Neural cell (in vitro differentiated cells): ENCODE measurements around the gene RAB27A. TPM values are rescaled to one million over a fixed set of nuclear protein-coding genes. Genes with fewer than 3 reads are reported as not detected.

Experiments used
- H2AFZ ChIP-seq: fragments of 200-600, 300-800 bp; sonication (generic), shearing (Covaris generic); 2 replicates; pipeline ENCODE4 v1.6.0; 2014; ENCODE audit warnings: low read depth, mild to moderate bottlenecking, antibody characterized with exemption, low read length, moderate library complexity
- H3F3A ChIP-seq: fragments of 200-600 bp; shearing (Covaris generic); 2 replicates; pipeline ENCODE4 v1.6.1; 2016; ENCODE audit warnings: mild to moderate bottlenecking, moderate library complexity, mixed read lengths, antibody characterized with exemption, low read length; ENCODE audit not compliant: insufficient read depth, poor library complexity, severe bottlenecking
- H3K27ac ChIP-seq: fragments of 200-600, 300-800 bp; sonication (generic), shearing (Covaris generic); 2 replicates; pipeline ENCODE4 v1.5.1; 2014; ENCODE audit warnings: mild to moderate bottlenecking, low read length, moderate library complexity
- H3K27me3 ChIP-seq: fragments of 300-800, 200-600 bp; sonication (generic), shearing (Covaris generic); 2 replicates; pipeline ENCODE4 v1.6.0; 2014; ENCODE audit warnings: mild to moderate bottlenecking, low read depth, low read length, moderate library complexity; ENCODE audit not compliant: insufficient read depth
- H3K36me3 ChIP-seq: fragments of 300-800, 200-600 bp; sonication (generic), shearing (Covaris generic); 2 replicates; pipeline ENCODE4 v1.5.1; 2014; ENCODE audit warnings: mild to moderate bottlenecking, antibody characterized with exemption, low read length, moderate library complexity; ENCODE audit not compliant: insufficient read depth
- H3K4me2 ChIP-seq: fragments of 300-800, 200-600 bp; sonication (generic), shearing (Covaris generic); 2 replicates; pipeline ENCODE4 v1.6.0; 2014; ENCODE audit warnings: mild to moderate bottlenecking, low read length
- H3K4me3 ChIP-seq: fragments of 300-800, 200-600 bp; sonication (generic), shearing (Covaris generic); 2 replicates; pipeline ENCODE4 v1.5.1; 2014; ENCODE audit warnings: mild to moderate bottlenecking, low read length, moderate library complexity
- H3K79me2 ChIP-seq: fragments of 200-600 bp; shearing (Covaris generic); replicated peaks from 2 replicates; pipeline ENCODE4 v1.6.0; 2014; ENCODE audit warnings: mild to moderate bottlenecking, low read length, moderate library complexity; ENCODE audit not compliant: insufficient read depth
- H3K9ac ChIP-seq: fragments of 300-800, 200-600 bp; sonication (generic), shearing (Covaris generic); 2 replicates; pipeline ENCODE4 v1.6.1; 2016; ENCODE audit warnings: mild to moderate bottlenecking, low read length, mixed read lengths
- H3K9me2 ChIP-seq: fragments of 200-600 bp; shearing (Covaris generic); 2 replicates; pipeline ENCODE4 v1.6.1; 2016; ENCODE audit warnings: mild to moderate bottlenecking, low read length, mixed read lengths; ENCODE audit not compliant: insufficient read depth
- H3K9me3 ChIP-seq: fragments of 200-600, 300-800 bp; sonication (generic), shearing (Covaris generic); 2 replicates; pipeline ENCODE4 v1.6.1; 2016; ENCODE audit warnings: mild to moderate bottlenecking, mixed run types, low read length, moderate library complexity, mixed read lengths
- H4K20me1 ChIP-seq: fragments of 200-600 bp; shearing (Covaris generic); 2 replicates; pipeline ENCODE4 v1.6.1; 2016; ENCODE audit warnings: mild to moderate bottlenecking, mixed run types; ENCODE audit not compliant: insufficient read depth
- EP300 ChIP-seq: fragments of 450-650 bp; conservative IDR thresholded peaks from 2 replicates; pipeline ENCODE4 v1.6.1; 2014; ENCODE audit warnings: antibody characterized with exemption, mild to moderate bottlenecking, moderate library complexity; ENCODE audit not compliant: poor library complexity, severe bottlenecking
- EZH2 ChIP-seq: fragments of 200-600, 300-800 bp; shearing (Covaris generic), sonication (generic); IDR thresholded peaks from 2 replicates; pipeline ENCODE4 v1.6.1; 2014; ENCODE audit warnings: antibody characterized with exemption, low read length, borderline replicate concordance, mild to moderate bottlenecking; ENCODE audit not compliant: insufficient read depth, poor library complexity, severe bottlenecking
- MXI1 ChIP-seq: fragments of 450-650 bp; conservative IDR thresholded peaks from 2 replicates; pipeline ENCODE4 v1.6.1; 2014; ENCODE audit warnings: antibody characterized with exemption, mild to moderate bottlenecking; ENCODE audit not compliant: poor library complexity, severe bottlenecking
- POLR2AphosphoS5 ChIP-seq: IDR thresholded peaks from 2 replicates; pipeline ENCODE4 v1.6.1; 2012
- RAD21 ChIP-seq: fragments of 450-650 bp; conservative IDR thresholded peaks from 2 replicates; pipeline ENCODE4 v1.6.1; 2014; ENCODE audit warnings: antibody characterized with exemption, mild to moderate bottlenecking, moderate library complexity
- REST ChIP-seq: IDR thresholded peaks from 2 replicates; pipeline ENCODE4 v1.6.1; 2012; ENCODE audit warnings: borderline replicate concordance
- SMC3 ChIP-seq: fragments of 450-650 bp; conservative IDR thresholded peaks from 2 replicates; pipeline ENCODE4 v1.6.1; 2014; ENCODE audit warnings: antibody characterized with exemption, mild to moderate bottlenecking, moderate library complexity; ENCODE audit not compliant: poor library complexity
- TAF1 ChIP-seq: IDR thresholded peaks from 2 replicates; pipeline ENCODE4 v1.6.1; 2012; ENCODE audit warnings: low read depth
- polyA plus RNA-seq: library from polyadenylated mRNA; depleted of rRNA; stranded (reverse); fragments of >200 nt; gene quantifications from 2 replicates; pipeline ENCODE4 v1.2.3, GENCODE V29; 2014
- TF ChIP-seq, protein P1 (sequence below): fragments of 450-650 bp; IDR thresholded peaks from 2 replicates; pipeline ENCODE4 v1.5.1; 2014; ENCODE audit warnings: antibody characterized with exemption, mild to moderate bottlenecking, moderate library complexity; ENCODE audit not compliant: poor library complexity, severe bottlenecking

RAB27A gene
- polyA plus RNA-seq, 1 donor from 2014 or later = 3.7 TPM

DNA sequence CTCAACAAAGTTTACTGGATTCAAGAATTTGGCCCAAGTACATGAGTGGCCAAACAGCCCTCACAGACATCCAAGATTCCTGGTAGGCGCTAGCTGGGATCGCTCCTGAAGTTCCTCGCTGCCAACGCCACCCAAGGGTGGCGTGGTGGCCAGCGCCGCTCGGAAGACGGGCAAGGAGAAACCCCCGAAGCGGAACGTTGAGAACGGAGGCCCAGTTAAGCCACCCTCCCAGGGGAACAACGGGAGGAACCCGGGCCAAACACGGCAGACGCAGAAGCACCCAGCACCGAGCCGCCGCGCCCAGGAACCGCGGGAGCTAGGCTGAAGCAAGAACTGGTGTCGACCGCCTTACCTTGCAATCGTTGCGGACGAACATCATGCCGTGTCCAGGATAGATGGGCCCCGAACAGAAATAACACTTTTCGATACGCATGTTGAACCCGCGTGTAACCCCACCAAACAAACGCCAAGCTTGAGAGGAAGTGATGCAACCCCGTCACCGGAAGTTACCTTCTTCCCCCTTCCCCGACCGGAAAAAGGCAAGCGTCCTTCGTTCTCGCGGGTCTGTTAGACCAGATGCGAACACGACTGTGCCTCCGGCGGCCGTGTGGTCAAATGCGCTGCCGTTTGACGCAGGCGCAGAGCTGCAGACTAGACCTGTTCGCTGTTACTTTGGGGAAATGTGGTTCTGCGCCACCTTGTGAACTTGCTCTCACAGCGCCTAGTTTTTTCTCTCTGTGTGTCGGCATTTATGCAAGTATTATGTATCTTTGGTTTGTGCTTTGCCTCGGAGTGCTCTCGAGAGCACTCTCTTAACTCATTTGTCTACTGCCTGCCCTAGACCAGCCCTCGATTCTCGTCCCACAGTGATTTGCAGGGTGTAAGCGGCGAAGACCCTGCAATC lies 92.9 kb downstream of the RAB27A start, which contains the start of gene RSL24D1:
Gene RSL24D1, minus strand, starts transcription at position 484 of the 904 bp plus-strand sequence. Its CDS starts 51 bp downstream, at position 433.
- no peaks in the 10 kb centered on the region for H4K20me1 ChIP-seq
- no peaks in the 10 kb centered on the region for H3K27me3 ChIP-seq
- H2AFZ ChIP-seq = peak within 1 kb of the TSS; percentile 89
- peak; percentile 98 for TF ChIP-seq MXI1
- peak; percentile 86 for TF ChIP-seq POLR2AphosphoS5
- TF ChIP-seq RAD21 = peak; percentile 80
- TF ChIP-seq, protein P1, sequence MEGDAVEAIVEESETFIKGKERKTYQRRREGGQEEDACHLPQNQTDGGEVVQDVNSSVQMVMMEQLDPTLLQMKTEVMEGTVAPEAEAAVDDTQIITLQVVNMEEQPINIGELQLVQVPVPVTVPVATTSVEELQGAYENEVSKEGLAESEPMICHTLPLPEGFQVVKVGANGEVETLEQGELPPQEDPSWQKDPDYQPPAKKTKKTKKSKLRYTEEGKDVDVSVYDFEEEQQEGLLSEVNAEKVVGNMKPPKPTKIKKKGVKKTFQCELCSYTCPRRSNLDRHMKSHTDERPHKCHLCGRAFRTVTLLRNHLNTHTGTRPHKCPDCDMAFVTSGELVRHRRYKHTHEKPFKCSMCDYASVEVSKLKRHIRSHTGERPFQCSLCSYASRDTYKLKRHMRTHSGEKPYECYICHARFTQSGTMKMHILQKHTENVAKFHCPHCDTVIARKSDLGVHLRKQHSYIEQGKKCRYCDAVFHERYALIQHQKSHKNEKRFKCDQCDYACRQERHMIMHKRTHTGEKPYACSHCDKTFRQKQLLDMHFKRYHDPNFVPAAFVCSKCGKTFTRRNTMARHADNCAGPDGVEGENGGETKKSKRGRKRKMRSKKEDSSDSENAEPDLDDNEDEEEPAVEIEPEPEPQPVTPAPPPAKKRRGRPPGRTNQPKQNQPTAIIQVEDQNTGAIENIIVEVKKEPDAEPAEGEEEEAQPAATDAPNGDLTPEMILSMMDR = peak; percentile 95
- no peak for TF ChIP-seq EZH2
- TF ChIP-seq EP300 = peak; percentile 69
- no peak for TF ChIP-seq TAF1
- peak; percentile 94 for TF ChIP-seq SMC3
- no peak for TF ChIP-seq REST
- no peaks in the 10 kb centered on the region for H3K9me3 ChIP-seq
- H3K9ac ChIP-seq = peak within 1 kb of the TSS; percentile 83
- H3K4me2 ChIP-seq = peak within 1 kb of the TSS; percentile 92
- no peaks in the 10 kb centered on the region for H3K9me2 ChIP-seq
- H3F3A ChIP-seq = no peaks in the 10 kb centered on the region
- H3K4me3 ChIP-seq = peak within 1 kb of the TSS; percentile 82
- peak within 1 kb of the TSS; percentile 84 for H3K27ac ChIP-seq
- H3K36me3 ChIP-seq = no peaks in the 10 kb centered on the region
- H3K79me2 ChIP-seq = peaks cover 37% of the 10 kb centered on the region

- TF ChIP-seq POLR2AphosphoS5 = no peak
- no peak for TF ChIP-seq RAD21
- no peak for TF ChIP-seq TAF1
- no peak for TF ChIP-seq REST
- TF ChIP-seq MXI1 = no peak
- TF ChIP-seq, protein P1 = no peak
- no peak for TF ChIP-seq EZH2
- no peak for TF ChIP-seq EP300
- TF ChIP-seq SMC3 = no peak
- Histone ChIP-seq H3K4me3 (peak overlapping the region; percentile 82), H3K9ac (peak overlapping the region; percentile 83), H3F3A (no peaks in the 10 kb centered on the region), H3K36me3 (no peaks in the 10 kb centered on the region), H3K27ac (peak overlapping the region; percentile 84), H3K27me3 (no peaks in the 10 kb centered on the region), H3K9me3 (no peaks in the 10 kb centered on the region), H3K79me2 (peaks cover 41% of the 10 kb centered on the region), H3K9me2 (no peaks in the 10 kb centered on the region), H3K4me2 (peak overlapping the region; percentile 92), H2AFZ (peak overlapping the region; percentile 89), H4K20me1 (no peaks in the 10 kb centered on the region)
Observed at GRCh38 chr15:55195996-55196395, 93.6 kb downstream of the RAB27A start.
